Choroid plexus epithelial cell (primary cell): ENCODE results near the gene RPL37A.

Source experiments
- DNase-seq: peaks from one replicate; pipeline ENCODE4 v3.0.0-alpha.2; 2010; ENCODE audit warnings: low read depth
- H3K4me3 ChIP-seq: 2 replicates; pipeline ENCODE4 v1.5.1; 2011; ENCODE audit warnings: low read depth, mild to moderate bottlenecking, control low read depth, low read length, moderate library complexity
- CTCF ChIP-seq: conservative IDR thresholded peaks from 2 replicates; pipeline ENCODE4 v1.5.1; 2011; ENCODE audit warnings: low read depth, mild to moderate bottlenecking, control low read depth, inconsistent platforms, low read length, moderate library complexity

The RPL37A gene

GRCh38 chr2:216495656-216496055 is 3.0 kb upstream of the RPL37A start:
- H3K4me3 ChIP-seq = no peak overlapping the region
- no peak for TF ChIP-seq CTCF
- peak; percentile 70 for DNase-seq

- TF ChIP-seq CTCF = no peak
- no peak for DNase-seq
- H3K4me3 ChIP-seq = peak overlapping the region; percentile 92
Observed at GRCh38 chr2:216497382-216498069, 1.1 kb upstream of the RPL37A start.

- no peak for TF ChIP-seq CTCF
- peak overlapping the region; percentile 92 for H3K4me3 ChIP-seq
- no peak for DNase-seq
Observed at GRCh38 chr2:216498070-216498378, 620 bp upstream of the RPL37A start.

- DNase-seq = peak; percentile 40
- peak overlapping the region; percentile 92 for H3K4me3 ChIP-seq
- no peak for TF ChIP-seq CTCF
Observed at GRCh38 chr2:216499641-216500218, 1.1 kb downstream of the RPL37A start.

- H3K4me3 ChIP-seq = peak overlapping the region; percentile 92
- DNase-seq = no peak
- no peak for TF ChIP-seq CTCF
Observed at GRCh38 chr2:216500572-216500971, 1.9 kb downstream of the RPL37A start.

GRCh38 chr2:216501854-216502253 is 3.2 kb downstream of the RPL37A start:
- no peak for TF ChIP-seq CTCF

More at GRCh38 chr2:216501854-216502253, 3.2 kb downstream of the RPL37A start:
- H3K4me3 ChIP-seq = no peak overlapping the region
- DNase-seq = no peak
